Stomach (tissue), 4 donors: ENCODE measurements around the gene C1QC.

Experiments
- EP300 ChIP-seq: sonication (generic); formaldehyde crosslinking; IDR thresholded peaks from one replicate; pipeline ENCODE4 v1.6.1; 2017; ENCODE audit warnings: antibody characterized with exemption
- TF ChIP-seq, protein P1 (sequence below), 7 experiments: fragments of 450-650 bp in 4 of 7; fragments of 200-600 bp in 3 of 7; sonication (generic) in 3 of 7; IDR thresholded peaks; one replicate each; pipeline ENCODE4 v1.5.1; 2016 to 2019; ENCODE audit warnings: antibody characterized with exemption in 7 of 7, control low read depth in 2 of 7, mild to moderate bottlenecking in 1 of 7

- TF ChIP-seq, protein P1, sequence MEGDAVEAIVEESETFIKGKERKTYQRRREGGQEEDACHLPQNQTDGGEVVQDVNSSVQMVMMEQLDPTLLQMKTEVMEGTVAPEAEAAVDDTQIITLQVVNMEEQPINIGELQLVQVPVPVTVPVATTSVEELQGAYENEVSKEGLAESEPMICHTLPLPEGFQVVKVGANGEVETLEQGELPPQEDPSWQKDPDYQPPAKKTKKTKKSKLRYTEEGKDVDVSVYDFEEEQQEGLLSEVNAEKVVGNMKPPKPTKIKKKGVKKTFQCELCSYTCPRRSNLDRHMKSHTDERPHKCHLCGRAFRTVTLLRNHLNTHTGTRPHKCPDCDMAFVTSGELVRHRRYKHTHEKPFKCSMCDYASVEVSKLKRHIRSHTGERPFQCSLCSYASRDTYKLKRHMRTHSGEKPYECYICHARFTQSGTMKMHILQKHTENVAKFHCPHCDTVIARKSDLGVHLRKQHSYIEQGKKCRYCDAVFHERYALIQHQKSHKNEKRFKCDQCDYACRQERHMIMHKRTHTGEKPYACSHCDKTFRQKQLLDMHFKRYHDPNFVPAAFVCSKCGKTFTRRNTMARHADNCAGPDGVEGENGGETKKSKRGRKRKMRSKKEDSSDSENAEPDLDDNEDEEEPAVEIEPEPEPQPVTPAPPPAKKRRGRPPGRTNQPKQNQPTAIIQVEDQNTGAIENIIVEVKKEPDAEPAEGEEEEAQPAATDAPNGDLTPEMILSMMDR (IDR thresholded peaks at IDR 0.05) = no peak
- TF ChIP-seq EP300 = no peak
Measured at GRCh38 chr1:22597301-22597965, 46.0 kb upstream of the C1QC start.
